Natural killer cell (primary cell): Measurements from ENCODE around the gene ERC1. TPM values are rescaled to one million over a fixed set of nuclear protein-coding genes. Genes with fewer than 3 reads are reported as not detected.

ENCODE experiments used
- ATAC-seq, 3 donors: fragments of 150-1000 bp in 2 of 3; fragments of 200-7000 bp in 1 of 3; cut with Tn5 transposase; 1 replicate in 1 of 3; 2 replicates in 2 of 3; pipeline ENCODE4 v1.10.0; 2021; ENCODE audit warnings: mild to moderate bottlenecking in 2 of 3, moderate library complexity in 2 of 3
- DNase-seq, 2 donors: peaks; one replicate each; pipeline versions ENCODE4 v3.0.0 to v3.0.0-alpha.2; 2013 to 2021; ENCODE audit warnings: mixed read lengths in 1 of 2
- H3K27ac ChIP-seq: one replicate; pipeline ENCODE4 v1.5.1; 2013; ENCODE audit warnings: mild to moderate bottlenecking, low read length
- H3K27me3 ChIP-seq: one replicate; pipeline ENCODE4 v1.6.1; 2013; ENCODE audit warnings: low read length; ENCODE audit not compliant: control insufficient read depth, insufficient read depth
- H3K36me3 ChIP-seq: one replicate; pipeline ENCODE4 v1.6.1; 2013; ENCODE audit warnings: low read length; ENCODE audit not compliant: control insufficient read depth, insufficient read depth
- H3K4me1 ChIP-seq: one replicate; pipeline ENCODE4 v1.6.1; 2013; ENCODE audit warnings: low read length; ENCODE audit not compliant: control insufficient read depth, insufficient read depth
- H3K4me3 ChIP-seq: one replicate; pipeline ENCODE4 v1.5.1; 2013; ENCODE audit warnings: low read length
- H3K9me3 ChIP-seq: one replicate; pipeline ENCODE4 v1.6.1; 2013; ENCODE audit warnings: low read length; ENCODE audit not compliant: control insufficient read depth, insufficient read depth
- H3K27ac Mint-ChIP-seq, 2 donors: one replicate each; pipeline ENCODE4 v1.8.0; 2022; ENCODE audit warnings: mild to moderate bottlenecking in 2 of 2, mixed read lengths in 2 of 2, moderate library complexity in 1 of 2
- H3K27me3 Mint-ChIP-seq, 2 donors: one replicate each; pipeline ENCODE4 v1.8.0; 2022; ENCODE audit warnings: low read depth in 2 of 2, mixed read lengths in 2 of 2
- H3K36me3 Mint-ChIP-seq: one replicate; pipeline ENCODE4 v1.8.0; 2022; ENCODE audit warnings: mixed read lengths
- H3K4me1 Mint-ChIP-seq, 2 donors: one replicate each; pipeline ENCODE4 v1.8.0; 2022; ENCODE audit warnings: mixed read lengths in 2 of 2
- H3K4me3 Mint-ChIP-seq: one replicate; pipeline ENCODE4 v1.8.0; 2022; ENCODE audit warnings: mild to moderate bottlenecking, moderate library complexity, mixed read lengths
- H3K9me3 Mint-ChIP-seq, 2 donors: one replicate each; pipeline ENCODE4 v1.8.0; 2022; ENCODE audit warnings: mixed read lengths in 2 of 2
- CTCF ChIP-seq: fragments of 200-600 bp; IDR thresholded peaks from one replicate; pipeline ENCODE4 v1.8.0; 2022; ENCODE audit warnings: antibody characterized with exemption
- WGBS: methylation state at CpG from one replicate; pipeline ENCODE4 v1.1.7; 2013; ENCODE audit warnings: missing lambda C conversion rate; ENCODE audit not compliant: insufficient coverage; 5-methylcytosine and 5-hydroxymethylcytosine counted together
- intact Hi-C: fragments of 100-400 bp; cut with micrococcal nuclease; formaldehyde crosslinking; loops from one replicate; pipeline ENCODE4 v1.14.2; 2022
- total RNA-seq, 4 donors: library from RNA; stranded (reverse); fragments of 120-200 nt in 1 of 4; gene quantifications; one replicate each; pipeline versions ENCODE4 v1.2.3 to v1.2.4, GENCODE V29; 2013 to 2022

ERC1 gene
- total RNA-seq, 3 donors from 2014 or later (not counting 1 experiment from before 2014, with no cell fraction given): 43.5 to 54.0 (median 44.9) TPM

DNA sequence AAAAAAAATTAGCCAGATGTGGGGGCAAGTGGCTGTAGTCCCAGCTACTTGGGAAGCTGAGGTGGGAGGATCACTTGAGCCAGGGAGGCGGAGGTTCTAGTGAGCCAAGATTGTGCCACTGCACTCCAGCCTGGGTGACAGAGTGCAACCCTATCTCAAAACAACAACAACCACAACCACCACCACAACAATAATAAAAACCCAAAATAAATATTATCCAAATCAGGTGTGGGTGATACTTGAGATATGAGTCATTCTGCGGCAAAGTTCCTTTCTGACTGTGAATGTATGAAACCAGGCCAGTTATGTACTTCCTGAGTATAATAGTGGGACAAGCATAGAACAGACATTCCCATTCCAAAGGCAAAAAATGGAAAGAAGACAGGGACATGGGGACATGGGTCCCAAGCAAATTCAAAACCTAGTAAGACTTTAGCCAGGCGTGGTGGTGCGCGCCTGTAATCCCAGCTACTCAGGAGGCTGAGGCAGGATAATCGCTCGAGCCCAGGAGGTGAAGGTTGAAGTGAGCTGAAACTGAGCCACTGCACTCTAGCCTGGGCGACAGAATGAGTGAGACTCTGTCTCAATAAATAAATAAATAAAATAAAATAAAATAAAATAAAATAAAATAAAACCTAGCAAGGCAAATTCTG lies 9.7 kb upstream of the ERC1 start:
- Histone ChIP-seq H3K27ac (no peak overlapping the region), H3K9me3 (no peaks in the 10 kb centered on the region), H3K27me3 (no peaks in the 10 kb centered on the region), H3K4me3 (no peak overlapping the region), H3K4me1 (no peaks in the 10 kb centered on the region), H3K36me3 (no peaks in the 10 kb centered on the region)
- no peaks in the 10 kb centered on the region for H3K9me3 Mint-ChIP-seq
- TF ChIP-seq CTCF: no peak
- H3K36me3 Mint-ChIP-seq: no peaks in the 10 kb centered on the region
- DNase-seq (no peak), ATAC-seq (no peak)
- 94% methylated on average over 7 of the region's 8 CpGs for WGBS
- peaks cover 0 to 6% of the 10 kb centered on the region in 2 donors for H3K27me3 Mint-ChIP-seq
- intact Hi-C loops: no loop called here
- H3K4me1 Mint-ChIP-seq: peaks cover 0 to 5% of the 10 kb centered on the region in 2 donors
- no peak overlapping the region for H3K27ac Mint-ChIP-seq
- H3K4me3 Mint-ChIP-seq: no peak overlapping the region

DNA sequence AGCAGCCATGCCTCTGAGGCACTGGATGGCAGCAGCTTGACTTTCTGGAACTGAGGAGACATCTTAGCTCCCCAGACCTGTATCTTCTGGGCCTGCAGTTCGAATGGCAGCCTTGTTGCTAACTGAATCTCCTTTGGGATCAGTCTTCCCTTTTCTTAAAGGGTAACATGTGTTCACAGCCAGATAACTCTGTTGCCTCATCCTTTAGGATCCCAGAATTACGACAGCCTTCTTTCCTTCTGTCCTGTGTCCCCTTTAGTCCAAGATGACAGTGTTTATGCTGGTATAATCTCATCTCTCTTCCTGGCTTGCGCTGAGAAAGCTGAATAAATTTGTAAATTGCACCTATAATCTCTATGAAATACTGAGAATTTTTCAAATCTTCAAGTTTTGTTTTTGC lies 9.1 kb upstream of the ERC1 start:
- Mint-ChIP-seq H3K4me3 (no peak overlapping the region), H3K27me3 (peaks cover 0 to 6% of the 10 kb centered on the region in 2 donors), H3K36me3 (no peaks in the 10 kb centered on the region), H3K9me3 (no peaks in the 10 kb centered on the region), H3K27ac (no peak overlapping the region), H3K4me1 (peaks cover 0 to 5% of the 10 kb centered on the region in 2 donors)
- Histone ChIP-seq H3K9me3 (no peaks in the 10 kb centered on the region), H3K27ac (no peak overlapping the region), H3K4me1 (no peaks in the 10 kb centered on the region), H3K36me3 (no peaks in the 10 kb centered on the region), H3K4me3 (no peak overlapping the region), H3K27me3 (no peaks in the 10 kb centered on the region)
- 92% methylated on average over 2 of the region's 3 CpGs for WGBS
- TF ChIP-seq CTCF: no peak
- ATAC-seq: no peak
- DNase-seq: no peak
- intact Hi-C loops: no loop called here

- no peak for ATAC-seq
- H3K27me3 Mint-ChIP-seq: no peaks in the 10 kb centered on the region
- peak in 1 of 2 donors; percentile 15 for DNase-seq
- intact Hi-C loops: no loop called here
- Histone ChIP-seq H3K4me3 (no peak overlapping the region), H3K4me1 (peaks cover 11% of the 10 kb centered on the region), H3K27me3 (no peaks in the 10 kb centered on the region), H3K36me3 (no peaks in the 10 kb centered on the region), H3K9me3 (no peaks in the 10 kb centered on the region), H3K27ac (no peak overlapping the region)
- H3K4me1 Mint-ChIP-seq: peaks cover 21 to 39% of the 10 kb centered on the region in 2 donors
- H3K27ac Mint-ChIP-seq: no peak overlapping the region
- H3K9me3 Mint-ChIP-seq: no peaks in the 10 kb centered on the region
- H3K36me3 Mint-ChIP-seq: no peaks in the 10 kb centered on the region
- TF ChIP-seq CTCF: no peak
- peak overlapping the region; percentile 51 for H3K4me3 Mint-ChIP-seq
- WGBS: 83% methylated on average over 4 of the region's 4 CpGs
Observed at GRCh38 chr12:988646-989045, 2.4 kb upstream of the ERC1 start.

DNA sequence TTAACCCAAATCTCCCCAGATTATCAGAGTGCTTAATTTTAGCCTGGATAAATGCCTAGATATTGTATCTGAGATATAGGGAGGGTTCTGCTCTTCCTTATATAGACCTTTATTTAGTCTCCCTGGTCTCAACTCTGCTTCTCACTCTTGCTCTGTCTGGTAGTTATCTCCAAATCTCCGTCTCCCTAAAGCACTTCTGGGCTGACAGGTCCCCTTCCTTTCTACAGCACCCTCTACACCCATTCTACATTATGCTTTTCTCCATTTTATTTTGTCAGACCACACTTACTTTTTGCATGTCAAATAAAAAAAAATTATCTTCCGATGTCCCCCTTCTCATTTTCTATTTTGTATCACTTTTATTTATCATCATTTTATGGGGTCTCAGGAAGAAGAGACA lies 2.0 kb upstream of the ERC1 start:
- Mint-ChIP-seq H3K27me3 (no peaks in the 10 kb centered on the region), H3K4me1 (peaks cover 21 to 39% of the 10 kb centered on the region in 2 donors), H3K4me3 (peak overlapping the region; percentile 86), H3K36me3 (no peaks in the 10 kb centered on the region), H3K9me3 (no peaks in the 10 kb centered on the region), H3K27ac (no peak overlapping the region)
- WGBS: 90% methylated on average over 1 of the region's 2 CpGs
- Histone ChIP-seq H3K27me3 (no peaks in the 10 kb centered on the region), H3K4me1 (peaks cover 11% of the 10 kb centered on the region), H3K9me3 (no peaks in the 10 kb centered on the region), H3K4me3 (no peak overlapping the region), H3K27ac (no peak overlapping the region), H3K36me3 (no peaks in the 10 kb centered on the region)
- DNase-seq: no peak
- intact Hi-C loops: no loop called here
- TF ChIP-seq CTCF: no peak
- ATAC-seq: no peak
